Stomach (tissue), 4 donors: ENCODE data around the gene ASMT.

Experiments
- POLR2A ChIP-seq, 4 donors: fragments of 450-650 bp; IDR thresholded peaks; one replicate each; pipeline ENCODE4 v1.6.1; 2016; ENCODE audit warnings: antibody characterized with exemption in 4 of 4, control low read depth in 2 of 4, mild to moderate bottlenecking in 1 of 4, moderate library complexity in 1 of 4
- POLR2AphosphoS5 ChIP-seq, 3 donors: sonication (generic); formaldehyde crosslinking; IDR thresholded peaks; one replicate each; pipeline ENCODE4 v1.6.1; 2016; ENCODE audit warnings: antibody characterized with exemption in 3 of 3

GRCh38 chrX:1578511-1579173 is 36.2 kb upstream of the ASMT start:
- TF ChIP-seq POLR2A (IDR thresholded peaks at IDR 0.05): no peak
- TF ChIP-seq POLR2AphosphoS5 (IDR thresholded peaks at IDR 0.05): no peak
